ENCODE data around the gene OR2Y1. TPM values are rescaled to one million over a fixed set of nuclear protein-coding genes. Genes with fewer than 3 reads are reported as not detected.

Gene OR2Y1
- polyA plus RNA-seq, 1 donor (not counting 4 experiments of a cell fraction or from before 2014, with no cell fraction given), result not detected

GRCh38 chr5:180777475-180777874 lies 37.6 kb upstream of the OR2Y1 start:
- FAIRE-seq, result no peak
- no peaks in the 10 kb centered on the region for H3K36me3 ChIP-seq (ENCODE audit: control insufficient read depth in 2 of 2, extremely low read depth in 1 of 2, insufficient read depth in 2 of 2, low read length in 2 of 2)
- TF ChIP-seq CTCF (optimal IDR thresholded peaks at IDR 0.05 in 1 of 3, IDR thresholded peaks at IDR 0.05 in 1 of 3, conservative IDR thresholded peaks at IDR 0.05 in 1 of 3; ENCODE audit: extremely low read depth in 1 of 3, insufficient read depth in 2 of 3, low read length in 3 of 3) (no peak), EZH2 (IDR thresholded peaks at IDR 0.05; ENCODE audit: low read length) (no peak)
- no peak overlapping the region for H2AFZ ChIP-seq (ENCODE audit: control insufficient read depth, low read length)
- no peak overlapping the region for H3K4me3 ChIP-seq (ENCODE audit: control insufficient read depth in 2 of 3, extremely low read depth in 1 of 3, insufficient read depth in 2 of 3, low read depth in 1 of 3, low read length in 3 of 3)
- dilution Hi-C loops (cut with MboI; ENCODE audit: extremely low pct_ligation_motif_present, low sequenced_read_pairs), result no loop called here
- no peak for DNase-seq (ENCODE audit: low read depth, low spot score)
- no peaks in the 10 kb centered on the region for H3K79me2 ChIP-seq (ENCODE audit: control insufficient read depth, insufficient read depth, low read length)
- no peaks in the 10 kb centered on the region for H4K20me1 ChIP-seq (ENCODE audit: control insufficient read depth, extremely low read depth, insufficient read depth, low read length)
- H3K4me1 ChIP-seq (ENCODE audit: control insufficient read depth, extremely low read depth, insufficient read depth, low read length), result no peaks in the 10 kb centered on the region
- no peak overlapping the region for H3K27ac ChIP-seq (ENCODE audit: control insufficient read depth, insufficient read depth, low read length)
- H3K9me1 ChIP-seq (ENCODE audit: control insufficient read depth, extremely low read depth, insufficient read depth, low read length), result no peaks in the 10 kb centered on the region
- no peak overlapping the region for H3K9ac ChIP-seq (ENCODE audit: control insufficient read depth, extremely low read depth, insufficient read depth, low read length)
- H3K9me3 ChIP-seq (ENCODE audit: control insufficient read depth, low read depth, low read length), result no peaks in the 10 kb centered on the region
- H3K27me3 ChIP-seq (ENCODE audit: control insufficient read depth, extremely low read depth, insufficient read depth, low read length), result no peaks in the 10 kb centered on the region
- no peak overlapping the region for H3K4me2 ChIP-seq (ENCODE audit: control insufficient read depth, extremely low read depth, insufficient read depth, low read depth, low read length)

GRCh38 chr5:180776376-180776775 lies 36.5 kb upstream of the OR2Y1 start:
- no peak for FAIRE-seq
- Histone ChIP-seq H3K9me3 (ENCODE audit: control insufficient read depth, low read depth, low read length) (no peaks in the 10 kb centered on the region), H4K20me1 (ENCODE audit: control insufficient read depth, extremely low read depth, insufficient read depth, low read length) (no peaks in the 10 kb centered on the region), H3K27ac (ENCODE audit: control insufficient read depth, insufficient read depth, low read length) (no peak overlapping the region), H3K4me3 (ENCODE audit: control insufficient read depth in 2 of 3, extremely low read depth in 1 of 3, insufficient read depth in 2 of 3, low read depth in 1 of 3, low read length in 3 of 3) (no peak overlapping the region), H3K9me1 (ENCODE audit: control insufficient read depth, extremely low read depth, insufficient read depth, low read length) (no peaks in the 10 kb centered on the region), H3K9ac (ENCODE audit: control insufficient read depth, extremely low read depth, insufficient read depth, low read length) (no peak overlapping the region), H3K27me3 (ENCODE audit: control insufficient read depth, extremely low read depth, insufficient read depth, low read length) (no peaks in the 10 kb centered on the region), H3K36me3 (ENCODE audit: control insufficient read depth in 2 of 2, extremely low read depth in 1 of 2, insufficient read depth in 2 of 2, low read length in 2 of 2) (no peaks in the 10 kb centered on the region), H2AFZ (ENCODE audit: control insufficient read depth, low read length) (no peak overlapping the region), H3K4me1 (ENCODE audit: control insufficient read depth, extremely low read depth, insufficient read depth, low read length) (no peaks in the 10 kb centered on the region), H3K4me2 (ENCODE audit: control insufficient read depth, extremely low read depth, insufficient read depth, low read depth, low read length) (no peak overlapping the region), H3K79me2 (ENCODE audit: control insufficient read depth, insufficient read depth, low read length) (no peaks in the 10 kb centered on the region)
- dilution Hi-C loops (cut with MboI; ENCODE audit: extremely low pct_ligation_motif_present, low sequenced_read_pairs), result no loop called here
- DNase-seq (ENCODE audit: low read depth, low spot score), result no peak
- TF ChIP-seq CTCF (optimal IDR thresholded peaks at IDR 0.05 in 1 of 3, IDR thresholded peaks at IDR 0.05 in 1 of 3, conservative IDR thresholded peaks at IDR 0.05 in 1 of 3; ENCODE audit: extremely low read depth in 1 of 3, insufficient read depth in 2 of 3, low read length in 3 of 3) (no peak), EZH2 (IDR thresholded peaks at IDR 0.05; ENCODE audit: low read length) (no peak)

Data from keratinocyte (primary cell).